GM21360 (cell line): ENCODE measurements around the gene TMEM200A.

Experiments used
- ATAC-seq: cut with Tn5 transposase; IDR thresholded peaks from one replicate; pipeline ENCODE4 v1.9.1; 2021; ENCODE audit warnings: mild to moderate bottlenecking, moderate library complexity; ENCODE audit not compliant: unreplicated experiment

The TMEM200A gene

GRCh38 chr6:130423044-130423443, 57.2 kb downstream of the TMEM200A start:
- ATAC-seq: no peak

GRCh38 chr6:130424710-130425109, 58.9 kb downstream of the TMEM200A start:
- ATAC-seq: no peak

GRCh38 chr6:130425537-130425936, 59.7 kb downstream of the TMEM200A start:
- no peak for ATAC-seq

- ATAC-seq: no peak
Measured at GRCh38 chr6:130426066-130426721, 60.4 kb downstream of the TMEM200A start.

GRCh38 chr6:130431346-130431852, 65.6 kb downstream of the TMEM200A start:
- ATAC-seq: no peak

- no peak for ATAC-seq
Measured at GRCh38 chr6:130432838-130433237, 67.0 kb downstream of the TMEM200A start.

GRCh38 chr6:130434174-130434873, 68.5 kb downstream of the TMEM200A start:
- no peak for ATAC-seq

GRCh38 chr6:130435181-130435580, 69.4 kb downstream of the TMEM200A start:
- no peak for ATAC-seq

GRCh38 chr6:130437961-130438360, 72.1 kb downstream of the TMEM200A start:
- no peak for ATAC-seq

- ATAC-seq: no peak
Measured at GRCh38 chr6:130447374-130447773, 81.6 kb downstream of the TMEM200A start.

- ATAC-seq: no peak
Measured at GRCh38 chr6:130452336-130452735, 86.5 kb downstream of the TMEM200A start.

- no peak for ATAC-seq
Measured at GRCh38 chr6:130453230-130453629, 87.4 kb downstream of the TMEM200A start.

- no peak for ATAC-seq
Measured at GRCh38 chr6:130457605-130458004, 91.8 kb downstream of the TMEM200A start.

GRCh38 chr6:130459316-130459715, 93.5 kb downstream of the TMEM200A start:
- no peak for ATAC-seq

GRCh38 chr6:130460934-130461333, 95.1 kb downstream of the TMEM200A start:
- ATAC-seq: no peak

- ATAC-seq: no peak
Measured at GRCh38 chr6:130466052-130466747, 100.4 kb downstream of the TMEM200A start.

- no peak for ATAC-seq
Measured at GRCh38 chr6:130466748-130467061, 100.9 kb downstream of the TMEM200A start.

GRCh38 chr6:130467146-130468050, 101.6 kb downstream of the TMEM200A start:
- no peak for ATAC-seq

GRCh38 chr6:130470766-130471165, 104.9 kb downstream of the TMEM200A start:
- ATAC-seq: no peak

- no peak for ATAC-seq
Measured at GRCh38 chr6:130473886-130474285, 108.1 kb downstream of the TMEM200A start.
